ENCODE data around the gene ZNF563.

Gene ZNF563

DNA sequence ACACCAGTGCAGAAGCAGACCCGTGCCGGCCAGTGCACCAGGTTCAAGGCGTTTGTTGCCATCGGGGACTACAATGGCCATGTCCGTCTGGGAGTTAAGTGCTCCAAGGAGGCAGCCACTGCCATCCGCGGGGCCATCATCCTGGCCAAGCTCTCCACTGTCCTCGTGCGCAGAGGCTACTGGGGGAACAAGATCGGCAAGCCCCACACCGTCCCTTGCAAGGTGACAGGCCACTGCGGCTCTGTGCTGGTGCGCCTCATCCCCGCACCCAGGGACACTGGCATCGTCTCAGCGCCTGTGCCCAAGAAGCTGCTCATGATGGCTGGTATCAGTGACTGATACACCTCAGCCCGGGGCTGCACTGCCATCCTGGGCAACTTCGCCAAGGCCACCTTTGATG is 48.8 kb downstream of the ZNF563 start:
- peaks cover 35% of the 10 kb centered on the region for H3K4me1 Mint-ChIP-seq

DNA sequence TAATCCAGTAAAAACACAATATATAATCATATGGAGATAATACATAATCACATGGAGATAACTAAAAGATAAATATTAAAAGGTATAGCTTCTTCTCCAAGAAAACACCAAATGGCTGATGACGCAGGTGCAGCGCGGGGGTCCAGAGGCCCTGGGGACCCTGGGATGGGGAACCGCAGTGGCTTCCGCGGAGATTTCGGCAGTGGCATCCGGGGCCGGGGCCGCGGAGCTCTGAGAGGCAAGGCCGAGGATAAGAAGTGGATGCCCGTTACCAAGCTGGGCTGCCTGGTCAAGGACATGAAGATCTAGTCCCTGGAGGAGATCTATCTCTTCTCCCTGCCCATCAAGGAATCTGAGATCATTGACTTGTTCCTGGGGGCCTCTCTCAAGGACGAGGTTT is 49.2 kb downstream of the ZNF563 start:
- Mint-ChIP-seq H3K27ac (ENCODE audit: low read depth) (no peak overlapping the region), H3K27me3 (no peaks in the 10 kb centered on the region), H3K4me1 (peaks cover 35% of the 10 kb centered on the region), H3K4me3 (no peak overlapping the region), H3K36me3 (ENCODE audit: insufficient read depth) (peaks cover 9% of the 10 kb centered on the region), H3K9me3 (no peaks in the 10 kb centered on the region)
- ATAC-seq (replicated peaks; ENCODE audit: extremely low read depth, poor library complexity, severe bottlenecking) (no peak), DNase-seq (ENCODE audit: low spot score in 2 of 2) (no peak)

More for the DNA sequence above, 48.8 kb downstream of the ZNF563 start:
- Mint-ChIP-seq H3K36me3 (ENCODE audit: insufficient read depth) (peaks cover 10% of the 10 kb centered on the region), H3K9me3 (no peaks in the 10 kb centered on the region), H3K27ac (ENCODE audit: low read depth) (no peak overlapping the region), H3K27me3 (no peaks in the 10 kb centered on the region), H3K4me3 (no peak overlapping the region)
- DNase-seq (ENCODE audit: low spot score in 2 of 2) = no peak
- ATAC-seq (replicated peaks; ENCODE audit: extremely low read depth, poor library complexity, severe bottlenecking) = no peak

DNA sequence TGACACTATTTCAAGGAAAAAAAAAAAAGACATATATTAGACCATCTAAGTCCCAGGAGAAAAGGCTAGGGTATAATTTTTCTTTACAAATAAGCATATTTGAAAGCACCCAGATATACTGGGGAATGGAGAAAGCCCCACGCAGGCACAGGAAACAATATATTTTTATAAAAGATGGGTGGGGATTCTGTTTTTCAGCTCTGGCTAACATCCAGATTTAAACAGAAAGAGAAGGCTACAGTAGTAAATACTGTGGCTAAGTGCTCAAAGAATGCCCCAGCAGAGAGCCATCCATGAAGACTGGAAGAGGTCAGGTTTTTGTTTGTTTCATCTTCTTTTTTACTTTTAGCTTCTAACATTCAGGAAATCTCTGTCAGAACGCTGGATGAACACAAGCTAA is 54.7 kb downstream of the ZNF563 start:
- no peak for ATAC-seq (replicated peaks; ENCODE audit: extremely low read depth, poor library complexity, severe bottlenecking)
- Mint-ChIP-seq H3K4me3 (peak overlapping the region; percentile 14), H3K4me1 (peaks cover 31% of the 10 kb centered on the region), H3K36me3 (ENCODE audit: insufficient read depth) (peaks cover 17% of the 10 kb centered on the region), H3K27ac (ENCODE audit: low read depth) (no peak overlapping the region), H3K9me3 (peaks cover 11% of the 10 kb centered on the region), H3K27me3 (no peaks in the 10 kb centered on the region)
- no peak for DNase-seq (ENCODE audit: low spot score in 2 of 2)

DNA sequence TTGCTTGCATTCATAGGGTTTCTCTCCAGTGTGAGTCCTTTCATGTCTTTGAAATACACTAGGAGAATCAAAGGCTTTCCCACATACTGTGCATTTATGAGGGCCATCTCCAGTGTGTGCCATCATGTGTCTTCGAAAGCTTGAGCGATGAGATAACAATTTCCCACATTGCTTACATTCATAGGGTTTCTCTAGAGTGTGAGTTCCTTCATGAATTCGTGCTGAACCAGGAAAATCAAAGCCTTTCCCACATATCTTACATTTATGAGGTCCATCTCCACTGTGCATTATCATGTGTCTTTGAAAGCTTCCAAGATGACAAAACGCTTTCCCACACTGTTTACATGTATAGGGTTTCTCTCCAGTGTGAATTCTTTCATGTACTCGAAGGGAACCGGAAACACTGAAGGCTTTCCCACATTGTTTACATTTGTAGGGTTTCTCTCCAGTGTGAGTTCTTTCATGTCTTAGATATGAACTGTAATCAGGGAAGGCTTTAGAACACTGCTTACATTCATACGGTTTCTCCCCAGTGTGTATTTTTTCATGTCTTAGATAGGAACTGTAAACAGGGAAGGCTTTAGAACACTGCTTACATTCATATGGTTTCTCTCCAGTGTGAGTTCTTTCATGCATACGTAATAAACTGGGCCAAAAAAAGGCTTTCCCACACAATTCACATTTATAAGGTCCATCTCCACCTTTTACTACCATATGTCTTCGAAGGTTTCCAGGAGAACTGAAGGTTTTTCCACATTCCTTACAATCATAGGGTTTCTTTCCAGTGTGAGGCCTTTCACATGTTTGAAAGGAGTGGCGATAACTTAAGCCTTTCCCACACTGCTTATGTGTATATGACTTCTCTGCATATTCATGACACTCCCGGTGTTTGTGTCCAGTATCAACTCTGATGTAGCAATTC is 60.2 kb downstream of the ZNF563 start:
- no peak for ATAC-seq (replicated peaks; ENCODE audit: extremely low read depth, poor library complexity, severe bottlenecking)
- Mint-ChIP-seq H3K4me3 (no peak overlapping the region), H3K4me1 (peaks cover 3% of the 10 kb centered on the region), H3K36me3 (ENCODE audit: insufficient read depth) (peaks cover 32% of the 10 kb centered on the region), H3K27me3 (no peaks in the 10 kb centered on the region), H3K27ac (ENCODE audit: low read depth) (no peak overlapping the region), H3K9me3 (peaks cover 26% of the 10 kb centered on the region)
- no peak for DNase-seq (ENCODE audit: low spot score in 2 of 2)

DNA sequence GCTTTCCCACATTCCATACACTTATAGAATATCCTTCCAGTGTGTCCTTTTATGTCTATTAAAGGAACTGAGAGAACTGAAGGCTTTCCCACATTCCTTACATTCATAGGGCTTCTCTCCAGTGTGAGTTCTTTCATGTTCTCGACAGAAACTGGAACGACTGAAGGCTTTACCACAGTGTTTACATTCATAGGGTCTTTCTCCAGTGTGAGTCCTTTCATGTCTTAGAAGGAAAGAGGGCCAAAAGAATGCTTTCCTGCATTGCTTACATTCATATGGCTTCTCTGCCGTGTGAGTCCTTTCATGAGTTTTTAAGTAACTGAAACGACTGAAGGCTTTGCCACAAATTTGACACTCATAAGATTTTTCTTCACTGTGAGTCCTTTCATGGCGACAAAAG is 61.0 kb downstream of the ZNF563 start:
- Mint-ChIP-seq H3K9me3 (peaks cover 31% of the 10 kb centered on the region), H3K4me3 (no peak overlapping the region), H3K27ac (ENCODE audit: low read depth) (no peak overlapping the region), H3K27me3 (no peaks in the 10 kb centered on the region), H3K36me3 (ENCODE audit: insufficient read depth) (peaks cover 30% of the 10 kb centered on the region), H3K4me1 (no peaks in the 10 kb centered on the region)
- DNase-seq (ENCODE audit: low spot score in 2 of 2) (no peak), ATAC-seq (replicated peaks; ENCODE audit: extremely low read depth, poor library complexity, severe bottlenecking) (no peak)

DNA sequence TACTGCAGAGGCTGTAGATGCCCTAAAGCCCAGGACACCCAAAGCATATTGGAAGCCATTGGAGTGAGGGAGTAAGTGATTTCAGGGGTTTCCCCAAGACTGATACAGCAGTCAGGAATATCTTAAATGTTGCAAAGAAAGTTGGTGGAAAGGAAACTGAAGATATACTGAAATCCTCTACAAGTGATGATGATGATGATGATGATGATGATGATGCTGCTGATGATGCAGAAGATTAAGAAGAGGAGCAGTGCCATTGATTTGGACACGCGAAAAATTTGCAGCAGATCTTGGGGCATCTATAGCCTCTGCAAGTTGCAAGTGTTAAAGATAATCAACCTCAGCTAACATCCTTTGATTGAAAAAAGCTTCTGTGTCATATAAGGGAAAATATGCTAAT is 62.6 kb downstream of the ZNF563 start:
- Mint-ChIP-seq H3K9me3 (peaks cover 22% of the 10 kb centered on the region), H3K27me3 (no peaks in the 10 kb centered on the region), H3K27ac (ENCODE audit: low read depth) (no peak overlapping the region), H3K4me1 (no peaks in the 10 kb centered on the region), H3K4me3 (no peak overlapping the region), H3K36me3 (ENCODE audit: insufficient read depth) (peaks cover 25% of the 10 kb centered on the region)
- ATAC-seq (replicated peaks; ENCODE audit: extremely low read depth, poor library complexity, severe bottlenecking) (no peak), DNase-seq (ENCODE audit: low spot score in 2 of 2) (no peak)
